Upper lobe of left lung (tissue), 4 donors: Measurements from ENCODE around the gene EPHB3.

Experiments
- CTCF ChIP-seq, 6 experiments: fragments of 450-650 bp in 4 of 6; fragments of 200-600 bp in 2 of 6; sonication (generic) in 2 of 6; IDR thresholded peaks; one replicate each; pipeline ENCODE4 v1.5.1; 2016 to 2019; ENCODE audit warnings: antibody characterized with exemption in 6 of 6
- EP300 ChIP-seq, 4 donors: sonication (generic); formaldehyde crosslinking; IDR thresholded peaks; one replicate each; pipeline ENCODE4 v1.5.1; 2017; ENCODE audit warnings: antibody characterized with exemption in 4 of 4, control low read depth in 2 of 4
- POLR2A ChIP-seq, 4 donors: fragments of 450-650 bp; IDR thresholded peaks; one replicate each; pipeline ENCODE4 v1.5.1; 2016 to 2017; ENCODE audit warnings: antibody characterized with exemption in 4 of 4, mild to moderate bottlenecking in 2 of 4
- POLR2AphosphoS5 ChIP-seq, 2 donors: sonication (generic); formaldehyde crosslinking; IDR thresholded peaks; one replicate each; pipeline ENCODE4 v1.5.1; 2017; ENCODE audit warnings: antibody characterized with exemption in 2 of 2

- TF ChIP-seq POLR2A (IDR thresholded peaks at IDR 0.05) (no peak), CTCF (IDR thresholded peaks at IDR 0.05) (no peak), EP300 (IDR thresholded peaks at IDR 0.05) (no peak), POLR2AphosphoS5 (IDR thresholded peaks at IDR 0.05) (no peak)
Measured at GRCh38 chr3:184604039-184604601, 42.5 kb downstream of the EPHB3 start.
